ENCODE measurements around the gene CHMP2A.

GRCh38 chr19:58586133-58586765 is 31.3 kb upstream of the CHMP2A start:
- no peak for TF ChIP-seq CTCF (conservative IDR thresholded peaks at IDR 0.05; ENCODE audit: low read depth in 2 of 2)
- TF ChIP-seq ETS1 (IDR thresholded peaks at IDR 0.05): no peak
- no peak for TF ChIP-seq JUNB (IDR thresholded peaks at IDR 0.05; ENCODE audit: unreplicated experiment)
- TF ChIP-seq CREB1 (CRISPR knock-in tag; IDR thresholded peaks at IDR 0.05; ENCODE audit: low read depth): no peak
- TF ChIP-seq POLR2AphosphoS5 (IDR thresholded peaks at IDR 0.05; ENCODE audit: low read depth): no peak
- no peak for TF ChIP-seq EZH2phosphoT487 (IDR thresholded peaks at IDR 0.05; ENCODE audit: unreplicated experiment)
- TF ChIP-seq NANOG (IDR thresholded peaks at IDR 0.05; ENCODE audit: borderline replicate concordance): no peak
- no peak for TF ChIP-seq STAT1 (IDR thresholded peaks at IDR 0.05; ENCODE audit: unreplicated experiment)
- TF ChIP-seq EZH2 (IDR thresholded peaks at IDR 0.05; ENCODE audit: low read depth, unreplicated experiment): no peak
- no peak for TF ChIP-seq ZNF114 (CRISPR knock-in tag; IDR thresholded peaks at IDR 0.05)
- no peak for TF ChIP-seq REST (IDR thresholded peaks at IDR 0.05; ENCODE audit: unreplicated experiment)
- TF ChIP-seq ZNF331 (CRISPR knock-in tag; IDR thresholded peaks at IDR 0.05; ENCODE audit: low read depth): no peak
- TF ChIP-seq ZNF462 (CRISPR knock-in tag; IDR thresholded peaks at IDR 0.05): no peak

Data from GM23338 (cell line).